SK-N-SH treated with all-trans-retinoic acid at 6 μM for 48 hours (cell line): ENCODE measurements around the gene SKIC8.

ENCODE experiments used
- ATAC-seq: fragments of 200-7000 bp; cut with Tn5 transposase; 3 replicates; pipeline ENCODE4 v1.9.1; 2020; ENCODE audit warnings: mild to moderate bottlenecking, moderate library complexity
- BACH2 ChIP-seq: fragments of 250-450 bp; sonication (Bioruptor Pico); IDR thresholded peaks from 2 replicates; pipeline ENCODE4 v1.9.0; 2021; ENCODE audit warnings: mild to moderate bottlenecking, borderline replicate concordance
- CSDC2 ChIP-seq: fragments of 250-450 bp; sonication (Bioruptor Pico); IDR thresholded peaks from 2 replicates; pipeline ENCODE4 v1.5.0; 2020; ENCODE audit warnings: mild to moderate bottlenecking, moderate library complexity
- ESRRG ChIP-seq: fragments of 250-450 bp; sonication (Bioruptor Pico); IDR thresholded peaks from 2 replicates; pipeline ENCODE4 v1.6.1; 2021; ENCODE audit warnings: mild to moderate bottlenecking
- GLIS3 ChIP-seq: fragments of 250-450 bp; sonication (Bioruptor Pico); IDR thresholded peaks from 2 replicates; pipeline ENCODE4 v1.5.0; 2020; ENCODE audit warnings: mild to moderate bottlenecking, moderate library complexity
- ISL1 ChIP-seq: fragments of 250-450 bp; sonication (Bioruptor Pico); IDR thresholded peaks from 2 replicates; pipeline ENCODE4 v2.1.2; 2022; ENCODE audit warnings: mild to moderate bottlenecking, moderate library complexity
- OSR1 ChIP-seq: fragments of 250-450 bp; sonication (Bioruptor Pico); IDR thresholded peaks from 2 replicates; pipeline ENCODE4 v1.8.0; 2022; ENCODE audit warnings: moderate library complexity, mild to moderate bottlenecking, inconsistent platforms
- PPARA ChIP-seq: fragments of 250-450 bp; sonication (Bioruptor Pico); IDR thresholded peaks from 2 replicates; pipeline ENCODE4 v1.5.0; 2020; ENCODE audit warnings: mild to moderate bottlenecking, borderline replicate concordance
- RARB ChIP-seq: fragments of 250-450 bp; sonication (Bioruptor Pico); IDR thresholded peaks from 2 replicates; pipeline ENCODE4 v1.8.0; 2021; ENCODE audit warnings: mild to moderate bottlenecking, moderate library complexity
- SNAI2 ChIP-seq: fragments of 250-450 bp; sonication (Bioruptor Pico); IDR thresholded peaks from 2 replicates; pipeline ENCODE4 v1.5.0; 2020; ENCODE audit warnings: mild to moderate bottlenecking, moderate library complexity
- TCF4 ChIP-seq: fragments of 250-450 bp; sonication (Bioruptor Pico); IDR thresholded peaks from 2 replicates; pipeline ENCODE4 v1.8.0; 2021; ENCODE audit warnings: mild to moderate bottlenecking, moderate library complexity, borderline replicate concordance
- TOX ChIP-seq: fragments of 250-450 bp; sonication (Bioruptor Pico); IDR thresholded peaks from 2 replicates; pipeline ENCODE4 v1.8.0; 2021; ENCODE audit warnings: mild to moderate bottlenecking, moderate library complexity, borderline replicate concordance
- ZC3H10 ChIP-seq: fragments of 250-450 bp; sonication (Bioruptor Pico); IDR thresholded peaks from 2 replicates; pipeline ENCODE4 v1.5.1; 2021; ENCODE audit warnings: mild to moderate bottlenecking, moderate library complexity
- ZFP3 ChIP-seq: fragments of 250-450 bp; sonication (Bioruptor Pico); IDR thresholded peaks from 2 replicates; pipeline ENCODE4 v1.5.0; 2020; ENCODE audit warnings: mild to moderate bottlenecking, moderate library complexity
- ZFP30 ChIP-seq: fragments of 450-650 bp; formaldehyde crosslinking; IDR thresholded peaks from 2 replicates; pipeline ENCODE4 v1.5.0; 2022; ENCODE audit warnings: mild to moderate bottlenecking, moderate library complexity
- ZNF565 ChIP-seq: fragments of 450-650 bp; formaldehyde crosslinking; conservative IDR thresholded peaks from 2 replicates; pipeline ENCODE4 v1.5.0; 2020; ENCODE audit warnings: low read depth, mild to moderate bottlenecking, moderate library complexity
- ZNF70 ChIP-seq: fragments of 450-650 bp; formaldehyde crosslinking; IDR thresholded peaks from 2 replicates; pipeline ENCODE4 v1.5.0; 2020; ENCODE audit warnings: mild to moderate bottlenecking, moderate library complexity
- ZNF8 ChIP-seq: fragments of 450-650 bp; formaldehyde crosslinking; IDR thresholded peaks from 2 replicates; pipeline ENCODE4 v1.5.0; 2020; ENCODE audit warnings: mild to moderate bottlenecking, moderate library complexity
- TF ChIP-seq, protein P1 (sequence below): fragments of 250-450 bp; sonication (Bioruptor Pico); IDR thresholded peaks from 2 replicates; pipeline ENCODE4 v1.8.0; 2021; ENCODE audit warnings: low read depth, mild to moderate bottlenecking, moderate library complexity, borderline replicate concordance
- TF ChIP-seq, protein P2 (sequence below): fragments of 250-450 bp; sonication (Bioruptor Pico); IDR thresholded peaks from 2 replicates; pipeline ENCODE4 v1.5.1; 2021; ENCODE audit warnings: mild to moderate bottlenecking, moderate library complexity
- TF ChIP-seq, protein P3 (sequence below): fragments of 250-450 bp; sonication (Bioruptor Pico); IDR thresholded peaks from 2 replicates; pipeline ENCODE4 v1.5.1; 2020; ENCODE audit warnings: low read depth, mild to moderate bottlenecking, moderate library complexity
- TF ChIP-seq, protein P4 (sequence below): fragments of 250-450 bp; sonication (Bioruptor Pico); IDR thresholded peaks from 2 replicates; pipeline ENCODE4 v1.5.0; 2020; ENCODE audit warnings: mild to moderate bottlenecking, moderate library complexity
- TF ChIP-seq, protein P5 (sequence below): fragments of 250-450 bp; sonication (Bioruptor Pico); IDR thresholded peaks from 2 replicates; pipeline ENCODE4 v1.8.0; 2020; ENCODE audit warnings: mild to moderate bottlenecking, moderate library complexity, borderline replicate concordance

Gene SKIC8

DNA sequence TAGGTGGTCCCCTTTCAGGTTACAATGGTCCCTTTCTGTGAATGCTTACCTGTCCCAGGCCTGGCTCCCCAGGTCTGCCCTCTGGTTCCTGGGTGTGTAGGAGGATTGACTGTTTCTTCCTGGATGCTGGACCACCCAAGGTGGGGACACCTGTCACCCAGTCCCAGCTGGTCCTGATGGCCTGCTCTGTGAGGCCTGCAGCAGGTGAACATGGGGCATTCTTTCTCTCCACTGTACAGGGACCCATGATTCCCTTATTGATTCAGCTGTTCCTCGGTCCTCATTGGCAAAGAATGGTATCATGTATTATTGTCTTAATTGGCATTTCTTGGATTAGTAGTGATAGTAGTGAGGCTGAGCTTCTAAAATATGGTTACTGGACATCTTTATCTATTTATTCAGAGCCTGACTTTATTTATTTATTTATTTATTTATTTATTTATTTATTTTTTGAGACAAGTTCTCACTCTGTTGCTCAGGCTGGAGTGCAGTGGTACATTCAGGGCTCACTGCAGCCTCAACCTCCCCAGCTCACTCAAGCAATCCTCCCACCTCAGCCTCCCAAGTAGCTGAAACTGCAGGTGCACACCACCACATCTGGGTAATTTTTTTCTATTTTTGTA is 43.9 kb downstream of the SKIC8 start (continued):
- TF ChIP-seq, protein P1, sequence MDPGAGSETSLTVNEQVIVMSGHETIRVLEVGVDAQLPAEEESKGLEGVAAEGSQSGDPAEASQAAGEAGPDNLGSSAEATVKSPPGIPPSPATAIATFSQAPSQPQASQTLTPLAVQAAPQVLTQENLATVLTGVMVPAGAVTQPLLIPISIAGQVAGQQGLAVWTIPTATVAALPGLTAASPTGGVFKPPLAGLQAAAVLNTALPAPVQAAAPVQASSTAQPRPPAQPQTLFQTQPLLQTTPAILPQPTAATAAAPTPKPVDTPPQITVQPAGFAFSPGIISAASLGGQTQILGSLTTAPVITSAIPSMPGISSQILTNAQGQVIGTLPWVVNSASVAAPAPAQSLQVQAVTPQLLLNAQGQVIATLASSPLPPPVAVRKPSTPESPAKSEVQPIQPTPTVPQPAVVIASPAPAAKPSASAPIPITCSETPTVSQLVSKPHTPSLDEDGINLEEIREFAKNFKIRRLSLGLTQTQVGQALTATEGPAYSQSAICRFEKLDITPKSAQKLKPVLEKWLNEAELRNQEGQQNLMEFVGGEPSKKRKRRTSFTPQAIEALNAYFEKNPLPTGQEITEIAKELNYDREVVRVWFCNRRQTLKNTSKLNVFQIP = no peak
- no peak for TF ChIP-seq ZNF70 (CRISPR knock-in tag)
- no peak for TF ChIP-seq ESRRG (CRISPR knock-in tag)
- no peak for TF ChIP-seq CSDC2 (CRISPR knock-in tag)
- no peak for TF ChIP-seq ZFP3 (CRISPR knock-in tag)
- TF ChIP-seq PPARA (CRISPR knock-in tag) = no peak
- no peak for TF ChIP-seq SNAI2
- TF ChIP-seq TOX (CRISPR knock-in tag) = no peak
- TF ChIP-seq ZC3H10 (CRISPR knock-in tag) = no peak

DNA sequence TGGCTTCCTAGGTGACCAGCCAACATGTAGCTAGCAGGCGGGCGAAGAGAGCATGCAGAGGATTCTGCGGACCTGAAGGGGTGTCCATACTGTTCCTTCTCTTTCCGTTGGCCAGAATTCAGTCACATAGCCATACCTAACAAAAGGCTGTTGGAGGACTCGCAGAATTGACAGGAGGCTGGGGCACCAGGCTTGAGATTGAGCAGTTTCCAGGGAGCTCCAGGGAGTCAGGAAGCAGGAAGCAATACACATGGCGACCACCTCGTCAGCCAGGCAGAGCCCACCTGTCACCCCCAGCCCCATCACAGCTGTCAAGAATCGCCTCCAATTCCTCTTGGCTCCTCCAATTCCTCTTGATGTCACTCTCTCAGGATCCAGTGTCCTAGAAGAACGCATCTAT is 48.3 kb downstream of the SKIC8 start:
- no peak for ATAC-seq

DNA sequence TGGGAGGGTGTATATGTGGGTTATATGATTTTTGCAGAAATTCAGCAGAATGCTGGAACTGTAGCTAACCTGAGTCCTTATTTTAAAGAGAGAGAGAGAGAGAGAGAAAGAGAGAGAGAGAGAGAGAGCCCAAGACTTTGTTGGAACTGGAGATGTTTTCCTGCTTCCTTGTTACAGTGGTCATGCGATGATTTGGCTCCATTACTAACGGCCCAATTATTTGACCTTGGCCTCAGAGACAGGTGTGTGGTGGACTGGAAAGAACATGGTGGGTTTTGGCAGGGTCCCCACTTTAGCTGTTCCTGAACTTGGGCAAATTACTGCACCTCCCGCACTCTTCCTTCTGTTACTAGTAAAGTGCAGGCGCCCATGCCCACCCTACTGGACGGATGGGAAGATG is 50.3 kb downstream of the SKIC8 start:
- no peak for ATAC-seq
- TF ChIP-seq ZFP3 (CRISPR knock-in tag) (no peak), ZFP30 (no peak), SNAI2 (no peak), ESRRG (CRISPR knock-in tag) (no peak)
- TF ChIP-seq, protein P2, sequence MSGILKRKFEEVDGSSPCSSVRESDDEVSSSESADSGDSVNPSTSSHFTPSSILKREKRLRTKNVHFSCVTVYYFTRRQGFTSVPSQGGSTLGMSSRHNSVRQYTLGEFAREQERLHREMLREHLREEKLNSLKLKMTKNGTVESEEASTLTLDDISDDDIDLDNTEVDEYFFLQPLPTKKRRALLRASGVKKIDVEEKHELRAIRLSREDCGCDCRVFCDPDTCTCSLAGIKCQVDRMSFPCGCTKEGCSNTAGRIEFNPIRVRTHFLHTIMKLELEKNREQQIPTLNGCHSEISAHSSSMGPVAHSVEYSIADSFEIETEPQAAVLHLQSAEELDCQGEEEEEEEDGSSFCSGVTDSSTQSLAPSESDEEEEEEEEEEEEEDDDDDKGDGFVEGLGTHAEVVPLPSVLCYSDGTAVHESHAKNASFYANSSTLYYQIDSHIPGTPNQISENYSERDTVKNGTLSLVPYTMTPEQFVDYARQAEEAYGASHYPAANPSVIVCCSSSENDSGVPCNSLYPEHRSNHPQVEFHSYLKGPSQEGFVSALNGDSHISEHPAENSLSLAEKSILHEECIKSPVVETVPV (CRISPR knock-in tag) = no peak

More for the DNA sequence above, 48.3 kb downstream of the SKIC8 start:
- TF ChIP-seq ZFP30 (no peak), BACH2 (no peak), ESRRG (CRISPR knock-in tag) (no peak), TOX (CRISPR knock-in tag) (no peak), RARB (CRISPR knock-in tag) (no peak), ZNF565 (CRISPR knock-in tag) (no peak), GLIS3 (no peak), ZNF70 (CRISPR knock-in tag) (no peak), OSR1 (CRISPR knock-in tag) (no peak), TCF4 (CRISPR knock-in tag) (no peak), ISL1 (CRISPR knock-in tag) (no peak), PPARA (CRISPR knock-in tag) (no peak), ZC3H10 (CRISPR knock-in tag) (no peak)
- TF ChIP-seq, protein P1 = no peak
- TF ChIP-seq, protein P3, sequence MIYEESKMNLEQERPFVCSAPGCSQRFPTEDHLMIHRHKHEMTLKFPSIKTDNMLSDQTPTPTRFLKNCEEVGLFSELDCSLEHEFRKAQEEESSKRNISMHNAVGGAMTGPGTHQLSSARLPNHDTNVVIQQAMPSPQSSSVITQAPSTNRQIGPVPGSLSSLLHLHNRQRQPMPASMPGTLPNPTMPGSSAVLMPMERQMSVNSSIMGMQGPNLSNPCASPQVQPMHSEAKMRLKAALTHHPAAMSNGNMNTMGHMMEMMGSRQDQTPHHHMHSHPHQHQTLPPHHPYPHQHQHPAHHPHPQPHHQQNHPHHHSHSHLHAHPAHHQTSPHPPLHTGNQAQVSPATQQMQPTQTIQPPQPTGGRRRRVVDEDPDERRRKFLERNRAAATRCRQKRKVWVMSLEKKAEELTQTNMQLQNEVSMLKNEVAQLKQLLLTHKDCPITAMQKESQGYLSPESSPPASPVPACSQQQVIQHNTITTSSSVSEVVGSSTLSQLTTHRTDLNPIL = no peak
- TF ChIP-seq, protein P4, sequence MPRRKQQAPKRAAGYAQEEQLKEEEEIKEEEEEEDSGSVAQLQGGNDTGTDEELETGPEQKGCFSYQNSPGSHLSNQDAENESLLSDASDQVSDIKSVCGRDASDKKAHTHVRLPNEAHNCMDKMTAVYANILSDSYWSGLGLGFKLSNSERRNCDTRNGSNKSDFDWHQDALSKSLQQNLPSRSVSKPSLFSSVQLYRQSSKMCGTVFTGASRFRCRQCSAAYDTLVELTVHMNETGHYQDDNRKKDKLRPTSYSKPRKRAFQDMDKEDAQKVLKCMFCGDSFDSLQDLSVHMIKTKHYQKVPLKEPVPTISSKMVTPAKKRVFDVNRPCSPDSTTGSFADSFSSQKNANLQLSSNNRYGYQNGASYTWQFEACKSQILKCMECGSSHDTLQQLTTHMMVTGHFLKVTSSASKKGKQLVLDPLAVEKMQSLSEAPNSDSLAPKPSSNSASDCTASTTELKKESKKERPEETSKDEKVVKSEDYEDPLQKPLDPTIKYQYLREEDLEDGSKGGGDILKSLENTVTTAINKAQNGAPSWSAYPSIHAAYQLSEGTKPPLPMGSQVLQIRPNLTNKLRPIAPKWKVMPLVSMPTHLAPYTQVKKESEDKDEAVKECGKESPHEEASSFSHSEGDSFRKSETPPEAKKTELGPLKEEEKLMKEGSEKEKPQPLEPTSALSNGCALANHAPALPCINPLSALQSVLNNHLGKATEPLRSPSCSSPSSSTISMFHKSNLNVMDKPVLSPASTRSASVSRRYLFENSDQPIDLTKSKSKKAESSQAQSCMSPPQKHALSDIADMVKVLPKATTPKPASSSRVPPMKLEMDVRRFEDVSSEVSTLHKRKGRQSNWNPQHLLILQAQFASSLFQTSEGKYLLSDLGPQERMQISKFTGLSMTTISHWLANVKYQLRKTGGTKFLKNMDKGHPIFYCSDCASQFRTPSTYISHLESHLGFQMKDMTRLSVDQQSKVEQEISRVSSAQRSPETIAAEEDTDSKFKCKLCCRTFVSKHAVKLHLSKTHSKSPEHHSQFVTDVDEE (CRISPR knock-in tag) = no peak

DNA sequence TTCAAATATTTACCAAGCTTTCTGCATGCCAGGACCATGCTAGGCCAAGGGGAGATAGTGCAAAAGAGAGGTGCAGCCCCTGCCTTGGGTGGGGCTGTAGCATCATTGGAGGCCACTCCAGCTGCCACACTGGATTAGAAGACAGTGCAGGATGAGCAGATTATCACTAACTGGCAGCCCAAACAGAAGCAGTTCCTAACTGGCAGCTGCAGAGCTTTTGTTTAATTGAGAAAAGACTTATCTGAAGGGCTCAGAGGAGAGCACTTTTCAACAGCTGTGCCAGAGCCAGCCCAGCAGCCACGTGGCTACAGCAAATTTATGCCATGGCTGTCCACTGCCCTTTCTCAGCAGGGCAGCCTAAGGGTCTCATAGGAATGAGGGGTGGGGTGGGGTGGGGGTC is 51.5 kb downstream of the SKIC8 start:
- ATAC-seq = no peak
- TF ChIP-seq, protein P5, sequence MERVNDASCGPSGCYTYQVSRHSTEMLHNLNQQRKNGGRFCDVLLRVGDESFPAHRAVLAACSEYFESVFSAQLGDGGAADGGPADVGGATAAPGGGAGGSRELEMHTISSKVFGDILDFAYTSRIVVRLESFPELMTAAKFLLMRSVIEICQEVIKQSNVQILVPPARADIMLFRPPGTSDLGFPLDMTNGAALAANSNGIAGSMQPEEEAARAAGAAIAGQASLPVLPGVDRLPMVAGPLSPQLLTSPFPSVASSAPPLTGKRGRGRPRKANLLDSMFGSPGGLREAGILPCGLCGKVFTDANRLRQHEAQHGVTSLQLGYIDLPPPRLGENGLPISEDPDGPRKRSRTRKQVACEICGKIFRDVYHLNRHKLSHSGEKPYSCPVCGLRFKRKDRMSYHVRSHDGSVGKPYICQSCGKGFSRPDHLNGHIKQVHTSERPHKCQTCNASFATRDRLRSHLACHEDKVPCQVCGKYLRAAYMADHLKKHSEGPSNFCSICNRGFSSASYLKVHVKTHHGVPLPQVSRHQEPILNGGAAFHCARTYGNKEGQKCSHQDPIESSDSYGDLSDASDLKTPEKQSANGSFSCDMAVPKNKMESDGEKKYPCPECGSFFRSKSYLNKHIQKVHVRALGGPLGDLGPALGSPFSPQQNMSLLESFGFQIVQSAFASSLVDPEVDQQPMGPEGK (CRISPR knock-in tag) = no peak
- TF ChIP-seq SNAI2 (no peak), CSDC2 (CRISPR knock-in tag) (no peak), OSR1 (CRISPR knock-in tag) (no peak), PPARA (CRISPR knock-in tag) (no peak), ZNF8 (CRISPR knock-in tag) (no peak), ZFP3 (CRISPR knock-in tag) (no peak), ISL1 (CRISPR knock-in tag) (no peak), RARB (CRISPR knock-in tag) (no peak)
- TF ChIP-seq, protein P4 (CRISPR knock-in tag) = no peak
